Measurements from ENCODE around the gene RAB8B.

Gene RAB8B

DNA sequence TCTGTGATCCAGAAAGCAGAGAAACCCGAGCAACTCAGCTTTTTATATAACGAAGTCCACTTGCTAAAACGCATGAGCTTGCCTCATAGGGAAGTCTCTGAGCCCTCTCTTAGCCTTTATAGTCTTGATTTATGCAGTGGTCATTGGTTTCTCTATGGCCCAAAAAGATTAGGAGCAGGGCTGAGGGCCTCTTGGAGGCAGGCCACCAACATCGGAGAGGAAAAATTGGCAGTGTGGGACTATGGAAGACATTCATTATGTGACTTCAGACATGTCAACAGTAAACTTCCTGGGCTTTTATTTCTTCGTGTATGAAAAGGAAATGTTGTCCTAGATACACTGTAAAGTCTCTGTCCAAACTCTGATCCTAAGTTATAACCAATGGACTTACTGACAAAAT is 13.5 kb downstream of the RAB8B start (continued):
- TF ChIP-seq, protein P1, sequence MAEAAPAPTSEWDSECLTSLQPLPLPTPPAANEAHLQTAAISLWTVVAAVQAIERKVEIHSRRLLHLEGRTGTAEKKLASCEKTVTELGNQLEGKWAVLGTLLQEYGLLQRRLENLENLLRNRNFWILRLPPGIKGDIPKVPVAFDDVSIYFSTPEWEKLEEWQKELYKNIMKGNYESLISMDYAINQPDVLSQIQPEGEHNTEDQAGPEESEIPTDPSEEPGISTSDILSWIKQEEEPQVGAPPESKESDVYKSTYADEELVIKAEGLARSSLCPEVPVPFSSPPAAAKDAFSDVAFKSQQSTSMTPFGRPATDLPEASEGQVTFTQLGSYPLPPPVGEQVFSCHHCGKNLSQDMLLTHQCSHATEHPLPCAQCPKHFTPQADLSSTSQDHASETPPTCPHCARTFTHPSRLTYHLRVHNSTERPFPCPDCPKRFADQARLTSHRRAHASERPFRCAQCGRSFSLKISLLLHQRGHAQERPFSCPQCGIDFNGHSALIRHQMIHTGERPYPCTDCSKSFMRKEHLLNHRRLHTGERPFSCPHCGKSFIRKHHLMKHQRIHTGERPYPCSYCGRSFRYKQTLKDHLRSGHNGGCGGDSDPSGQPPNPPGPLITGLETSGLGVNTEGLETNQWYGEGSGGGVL (tag by site-specific recombination; IDR thresholded peaks at IDR 0.05) = no peak
- TF ChIP-seq PRDM1 (tag by site-specific recombination; IDR thresholded peaks at IDR 0.05) (no peak), ZNF521 (tag by site-specific recombination; IDR thresholded peaks at IDR 0.05) (no peak), ZNF202 (tag by site-specific recombination; IDR thresholded peaks at IDR 0.05; ENCODE audit: borderline replicate concordance) (no peak), GLIS1 (tag by site-specific recombination; IDR thresholded peaks at IDR 0.05) (no peak), ZNF292 (tag by site-specific recombination; IDR thresholded peaks at IDR 0.05; ENCODE audit: borderline replicate concordance, low read depth) (no peak)

DNA sequence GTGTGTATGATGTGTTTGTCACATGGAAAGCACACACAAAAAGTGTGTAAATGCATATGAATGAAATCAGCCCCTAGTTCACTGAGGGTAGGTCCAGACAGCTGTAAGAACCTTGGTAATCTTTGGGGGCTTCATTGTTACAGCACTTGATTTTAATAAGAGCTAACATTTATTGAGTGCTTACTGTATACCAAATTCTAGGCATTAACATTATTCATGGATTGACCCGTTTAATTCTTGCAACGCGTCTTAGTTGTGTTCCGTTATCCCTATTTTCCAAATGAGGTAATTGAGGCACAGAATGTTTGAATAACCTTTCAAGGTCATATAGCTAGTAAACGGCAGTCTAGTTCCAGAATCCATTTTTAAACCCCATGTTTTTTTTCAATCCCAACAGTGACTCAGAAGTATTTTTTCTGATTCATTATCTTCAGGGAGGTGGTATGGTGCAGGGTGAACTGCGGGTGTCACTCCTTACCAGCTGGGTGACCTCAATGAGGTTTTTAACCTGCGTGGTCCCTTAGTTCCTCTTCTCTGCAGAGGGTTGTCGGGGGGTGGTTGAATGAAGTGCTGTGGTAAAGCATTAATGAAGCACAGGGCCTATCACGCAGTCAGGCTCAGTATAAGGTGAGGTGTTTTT is 14.2 kb downstream of the RAB8B start:
- CTCF ChIA-PET = no interaction called here
- TF ChIP-seq ZSCAN16 (tag by site-specific recombination; IDR thresholded peaks at IDR 0.05) (no peak), ZNF404 (tag by site-specific recombination; IDR thresholded peaks at IDR 0.05) (no peak), OSR2 (tag by site-specific recombination; IDR thresholded peaks at IDR 0.05) (no peak), ZNF654 (tag by site-specific recombination; IDR thresholded peaks at IDR 0.05; ENCODE audit: low read depth) (no peak), ZNF561 (tag by site-specific recombination; IDR thresholded peaks at IDR 0.05; ENCODE audit: borderline replicate concordance) (no peak), ZNF416 (tag by site-specific recombination; IDR thresholded peaks at IDR 0.05) (no peak), ZNF621 (tag by site-specific recombination; IDR thresholded peaks at IDR 0.05) (no peak), ZNF2 (tag by site-specific recombination; IDR thresholded peaks at IDR 0.05) (no peak)
- TF ChIP-seq, protein P2, sequence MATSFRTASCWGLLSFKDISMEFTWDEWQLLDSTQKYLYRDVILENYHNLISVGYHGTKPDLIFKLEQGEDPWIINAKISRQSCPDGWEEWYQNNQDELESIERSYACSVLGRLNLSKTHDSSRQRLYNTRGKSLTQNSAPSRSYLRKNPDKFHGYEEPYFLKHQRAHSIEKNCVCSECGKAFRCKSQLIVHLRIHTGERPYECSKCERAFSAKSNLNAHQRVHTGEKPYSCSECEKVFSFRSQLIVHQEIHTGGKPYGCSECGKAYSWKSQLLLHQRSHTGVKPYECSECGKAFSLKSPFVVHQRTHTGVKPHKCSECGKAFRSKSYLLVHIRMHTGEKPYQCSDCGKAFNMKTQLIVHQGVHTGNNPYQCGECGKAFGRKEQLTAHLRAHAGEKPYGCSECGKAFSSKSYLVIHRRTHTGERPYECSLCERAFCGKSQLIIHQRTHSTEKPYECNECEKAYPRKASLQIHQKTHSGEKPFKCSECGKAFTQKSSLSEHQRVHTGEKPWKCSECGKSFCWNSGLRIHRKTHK (tag by site-specific recombination; IDR thresholded peaks at IDR 0.05) = no peak
- TF ChIP-seq, protein P3, sequence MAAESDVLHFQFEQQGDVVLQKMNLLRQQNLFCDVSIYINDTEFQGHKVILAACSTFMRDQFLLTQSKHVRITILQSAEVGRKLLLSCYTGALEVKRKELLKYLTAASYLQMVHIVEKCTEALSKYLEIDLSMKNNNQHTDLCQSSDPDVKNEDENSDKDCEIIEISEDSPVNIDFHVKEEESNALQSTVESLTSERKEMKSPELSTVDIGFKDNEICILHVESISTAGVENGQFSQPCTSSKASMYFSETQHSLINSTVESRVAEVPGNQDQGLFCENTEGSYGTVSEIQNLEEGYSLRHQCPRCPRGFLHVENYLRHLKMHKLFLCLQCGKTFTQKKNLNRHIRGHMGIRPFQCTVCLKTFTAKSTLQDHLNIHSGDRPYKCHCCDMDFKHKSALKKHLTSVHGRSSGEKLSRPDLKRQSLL (tag by site-specific recombination; IDR thresholded peaks at IDR 0.05) = no peak
- Histone ChIP-seq H3K4me3 (ENCODE audit: low read depth, low read length) (no peak overlapping the region), H3K36me3 (ENCODE audit: control insufficient read depth in 2 of 2, insufficient read depth in 1 of 2, low read length in 2 of 2) (no peaks in the 10 kb centered on the region), H3K9me3 (ENCODE audit: control insufficient read depth, insufficient read depth, low read depth, low read length) (no peaks in the 10 kb centered on the region), H3K4me1 (ENCODE audit: control insufficient read depth, insufficient read depth, low read length) (peaks cover 5% of the 10 kb centered on the region; the same call in 1 of the 2 replicates), H3K27ac (ENCODE audit: extremely low read depth, low read depth, low read length) (no peak overlapping the region)
- POLR2A ChIA-PET = no interaction called here

DNA sequence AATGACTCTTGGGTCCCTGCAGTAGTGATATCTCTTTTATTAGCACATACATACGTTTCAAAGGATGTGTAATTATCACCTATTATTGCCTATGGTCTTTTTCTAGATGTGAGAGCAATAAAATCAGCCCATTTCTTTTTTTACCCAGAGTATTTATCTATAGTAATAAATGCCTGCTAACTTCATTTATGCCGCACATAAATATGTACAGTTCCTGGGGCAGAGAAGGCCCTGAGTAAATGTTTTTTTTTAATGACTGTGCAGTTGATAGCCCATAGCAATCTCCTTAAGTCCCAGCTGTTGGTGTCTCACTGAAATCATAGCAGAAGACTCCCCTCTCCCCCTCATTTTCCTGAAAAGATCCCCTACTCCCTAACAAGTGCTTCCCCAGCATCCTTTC is 16.7 kb downstream of the RAB8B start:
- peaks cover 4% of the 10 kb centered on the region for H3K4me1 ChIP-seq (ENCODE audit: control insufficient read depth, insufficient read depth, low read length)
- ChIA-PET CTCF (interaction anchor here (0.5 kb wide), 1 partner anchor 12 kb away, joined by 4 read pairs; no protein-coding TSS in a partner anchor), POLR2A (no interaction called here)
- no peak overlapping the region for H3K4me3 ChIP-seq (ENCODE audit: low read depth, low read length)
- no peaks in the 10 kb centered on the region for H3K36me3 ChIP-seq (ENCODE audit: control insufficient read depth in 2 of 2, insufficient read depth in 1 of 2, low read length in 2 of 2)
- H3K27ac ChIP-seq (ENCODE audit: extremely low read depth, low read depth, low read length) = no peak overlapping the region
- H3K9me3 ChIP-seq (ENCODE audit: control insufficient read depth, insufficient read depth, low read depth, low read length) = no peaks in the 10 kb centered on the region
- TF ChIP-seq ZNF146 (tag by site-specific recombination; IDR thresholded peaks at IDR 0.05) = no peak
- TF ChIP-seq ZNF501 (tag by site-specific recombination; IDR thresholded peaks at IDR 0.05) = no peak
- TF ChIP-seq, protein P4, sequence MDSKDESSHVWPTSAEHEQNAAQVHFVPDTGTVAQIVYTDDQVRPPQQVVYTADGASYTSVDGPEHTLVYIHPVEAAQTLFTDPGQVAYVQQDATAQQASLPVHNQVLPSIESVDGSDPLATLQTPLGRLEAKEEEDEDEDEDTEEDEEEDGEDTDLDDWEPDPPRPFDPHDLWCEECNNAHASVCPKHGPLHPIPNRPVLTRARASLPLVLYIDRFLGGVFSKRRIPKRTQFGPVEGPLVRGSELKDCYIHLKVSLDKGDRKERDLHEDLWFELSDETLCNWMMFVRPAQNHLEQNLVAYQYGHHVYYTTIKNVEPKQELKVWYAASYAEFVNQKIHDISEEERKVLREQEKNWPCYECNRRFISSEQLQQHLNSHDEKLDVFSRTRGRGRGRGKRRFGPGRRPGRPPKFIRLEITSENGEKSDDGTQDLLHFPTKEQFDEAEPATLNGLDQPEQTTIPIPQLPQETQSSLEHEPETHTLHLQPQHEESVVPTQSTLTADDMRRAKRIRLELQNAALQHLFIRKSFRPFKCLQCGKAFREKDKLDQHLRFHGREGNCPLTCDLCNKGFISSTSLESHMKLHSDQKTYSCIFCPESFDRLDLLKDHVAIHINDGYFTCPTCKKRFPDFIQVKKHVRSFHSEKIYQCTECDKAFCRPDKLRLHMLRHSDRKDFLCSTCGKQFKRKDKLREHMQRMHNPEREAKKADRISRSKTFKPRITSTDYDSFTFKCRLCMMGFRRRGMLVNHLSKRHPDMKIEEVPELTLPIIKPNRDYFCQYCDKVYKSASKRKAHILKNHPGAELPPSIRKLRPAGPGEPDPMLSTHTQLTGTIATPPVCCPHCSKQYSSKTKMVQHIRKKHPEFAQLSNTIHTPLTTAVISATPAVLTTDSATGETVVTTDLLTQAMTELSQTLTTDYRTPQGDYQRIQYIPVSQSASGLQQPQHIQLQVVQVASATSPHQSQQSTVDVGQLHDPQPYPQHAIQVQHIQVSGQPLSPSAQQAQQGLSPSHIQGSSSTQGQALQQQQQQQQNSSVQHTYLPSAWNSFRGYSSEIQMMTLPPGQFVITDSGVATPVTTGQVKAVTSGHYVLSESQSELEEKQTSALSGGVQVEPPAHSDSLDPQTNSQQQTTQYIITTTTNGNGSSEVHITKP (tag by site-specific recombination; IDR thresholded peaks at IDR 0.05) = no peak
- TF ChIP-seq, protein P5, sequence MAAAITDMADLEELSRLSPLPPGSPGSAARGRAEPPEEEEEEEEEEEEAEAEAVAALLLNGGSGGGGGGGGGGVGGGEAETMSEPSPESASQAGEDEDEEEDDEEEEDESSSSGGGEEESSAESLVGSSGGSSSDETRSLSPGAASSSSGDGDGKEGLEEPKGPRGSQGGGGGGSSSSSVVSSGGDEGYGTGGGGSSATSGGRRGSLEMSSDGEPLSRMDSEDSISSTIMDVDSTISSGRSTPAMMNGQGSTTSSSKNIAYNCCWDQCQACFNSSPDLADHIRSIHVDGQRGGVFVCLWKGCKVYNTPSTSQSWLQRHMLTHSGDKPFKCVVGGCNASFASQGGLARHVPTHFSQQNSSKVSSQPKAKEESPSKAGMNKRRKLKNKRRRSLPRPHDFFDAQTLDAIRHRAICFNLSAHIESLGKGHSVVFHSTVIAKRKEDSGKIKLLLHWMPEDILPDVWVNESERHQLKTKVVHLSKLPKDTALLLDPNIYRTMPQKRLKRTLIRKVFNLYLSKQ (tag by site-specific recombination; IDR thresholded peaks at IDR 0.05; ENCODE audit: borderline replicate concordance) = no peak
- TF ChIP-seq, protein P6, sequence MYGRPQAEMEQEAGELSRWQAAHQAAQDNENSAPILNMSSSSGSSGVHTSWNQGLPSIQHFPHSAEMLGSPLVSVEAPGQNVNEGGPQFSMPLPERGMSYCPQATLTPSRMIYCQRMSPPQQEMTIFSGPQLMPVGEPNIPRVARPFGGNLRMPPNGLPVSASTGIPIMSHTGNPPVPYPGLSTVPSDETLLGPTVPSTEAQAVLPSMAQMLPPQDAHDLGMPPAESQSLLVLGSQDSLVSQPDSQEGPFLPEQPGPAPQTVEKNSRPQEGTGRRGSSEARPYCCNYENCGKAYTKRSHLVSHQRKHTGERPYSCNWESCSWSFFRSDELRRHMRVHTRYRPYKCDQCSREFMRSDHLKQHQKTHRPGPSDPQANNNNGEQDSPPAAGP (tag by site-specific recombination; IDR thresholded peaks at IDR 0.05) = no peak
- TF ChIP-seq KLF1 (tag by site-specific recombination; IDR thresholded peaks at IDR 0.05) = no peak
- no peak for TF ChIP-seq ZNF555 (tag by site-specific recombination; conservative IDR thresholded peaks at IDR 0.05)
